Measurements from ENCODE around the gene BHMT. TPM values are rescaled to one million over a fixed set of nuclear protein-coding genes. Genes with fewer than 3 reads are reported as not detected.

BHMT gene
- total RNA-seq, 6 experiments from 2014 or later, result 105 to 899 (median 225) TPM

GRCh38 chr5:79112703-79113058 lies 1.1 kb downstream of the BHMT start:
- no peaks in the 10 kb centered on the region for H3K27me3 ChIP-seq
- H3K27ac ChIP-seq, result peak overlapping the region in 2 of 3 donors; percentile 82 to 86
- H3K4me3 ChIP-seq, result peak overlapping the region; percentile 33 to 78 (median 62)
- TF ChIP-seq CTCF (IDR thresholded peaks at IDR 0.05), result no peak
- TF ChIP-seq POLR2A (IDR thresholded peaks at IDR 0.05), result no peak
- peak in 1 of 4 donors; percentile 0 for ATAC-seq
- H3K4me1 ChIP-seq, result peaks cover 0 to 42% (median 20%) of the 10 kb centered on the region in 4 donors
- 28% methylated on average over 4 of the region's 5 CpGs for WGBS (ENCODE audit: insufficient coverage, low coverage, low lambda C conversion rate, missing lambda C conversion rate)
- peak in 1 of 3 donors; percentile 49 for DNase-seq
- no peaks in the 10 kb centered on the region for H3K9me3 ChIP-seq
- peaks cover 0 to 35% (median 4%) of the 10 kb centered on the region in 4 donors for H3K36me3 ChIP-seq
- intact Hi-C loops (cut with DNase I), result loop anchor here in 1 of 2 donors (5.0 kb wide), 1 partner anchor 85 kb away; no protein-coding TSS in a partner anchor

- peak in 3 of 4 donors; percentile 13 to 74 (median 68) for ATAC-seq
- no peaks in the 10 kb centered on the region for H3K27me3 ChIP-seq
- no peak overlapping the region for H3K27ac ChIP-seq
- TF ChIP-seq POLR2A (IDR thresholded peaks at IDR 0.05) (no peak), CTCF (IDR thresholded peaks at IDR 0.05) (no peak)
- DNase-seq, result no peak
- intact Hi-C loops (cut with DNase I), result no loop called here
- no peak overlapping the region for H3K4me3 ChIP-seq
- WGBS (ENCODE audit: insufficient coverage, low coverage, low lambda C conversion rate, missing lambda C conversion rate), result 38% methylated on average over 4 of the region's 4 CpGs
- peaks cover 0 to 10% (median 0%) of the 10 kb centered on the region in 4 donors for H3K4me1 ChIP-seq
- peaks cover 0 to 100% (median 22%) of the 10 kb centered on the region in 4 donors for H3K36me3 ChIP-seq
- H3K9me3 ChIP-seq, result no peaks in the 10 kb centered on the region
These were observed 7.9 kb downstream of the BHMT start for GRCh38 chr5:79119486-79119885.

GRCh38 chr5:79120221-79120620 lies 8.6 kb downstream of the BHMT start:
- no peaks in the 10 kb centered on the region for H3K27me3 ChIP-seq
- H3K9me3 ChIP-seq, result no peaks in the 10 kb centered on the region
- no peak for DNase-seq
- H3K36me3 ChIP-seq, result peaks cover 0 to 100% (median 22%) of the 10 kb centered on the region in 4 donors
- TF ChIP-seq POLR2A (IDR thresholded peaks at IDR 0.05) (no peak), CTCF (IDR thresholded peaks at IDR 0.05) (no peak)
- intact Hi-C loops (cut with DNase I), result no loop called here
- no peak for ATAC-seq
- 80% methylated on average over 4 of the region's 4 CpGs for WGBS (ENCODE audit: insufficient coverage, low coverage, low lambda C conversion rate, missing lambda C conversion rate)
- H3K4me1 ChIP-seq, result peaks cover 0 to 10% (median 0%) of the 10 kb centered on the region in 4 donors
- H3K27ac ChIP-seq, result no peak overlapping the region
- no peak overlapping the region for H3K4me3 ChIP-seq

- no peaks in the 10 kb centered on the region for H3K27me3 ChIP-seq
- no peak overlapping the region for H3K27ac ChIP-seq
- intact Hi-C loops (cut with DNase I), result no loop called here
- TF ChIP-seq CTCF (IDR thresholded peaks at IDR 0.05), result no peak
- TF ChIP-seq POLR2A (IDR thresholded peaks at IDR 0.05), result no peak
- DNase-seq, result no peak
- H3K4me3 ChIP-seq, result no peak overlapping the region
- H3K36me3 ChIP-seq, result peaks cover 0 to 100% (median 22%) of the 10 kb centered on the region in 4 donors
- peaks cover 0 to under 1% (median 0%) of the 10 kb centered on the region in 4 donors for H3K4me1 ChIP-seq
- no peaks in the 10 kb centered on the region for H3K9me3 ChIP-seq
- peak in 3 of 4 donors; percentile 0 to 19 (median 15) for ATAC-seq
These were observed 11.4 kb downstream of the BHMT start for GRCh38 chr5:79122973-79123372.

- DNase-seq, result no peak
- intact Hi-C loops (cut with DNase I), result no loop called here
- WGBS (ENCODE audit: insufficient coverage, low coverage, low lambda C conversion rate, missing lambda C conversion rate), result 55% methylated on average over 1 of the region's 1 CpG
- no peaks in the 10 kb centered on the region for H3K9me3 ChIP-seq
- H3K4me1 ChIP-seq, result no peaks in the 10 kb centered on the region
- H3K36me3 ChIP-seq, result peaks cover 0 to 100% (median 19%) of the 10 kb centered on the region in 4 donors
- H3K27ac ChIP-seq, result no peak overlapping the region
- H3K4me3 ChIP-seq, result no peak overlapping the region
- no peak for TF ChIP-seq CTCF (IDR thresholded peaks at IDR 0.05)
- no peak for TF ChIP-seq POLR2A (IDR thresholded peaks at IDR 0.05)
- no peaks in the 10 kb centered on the region for H3K27me3 ChIP-seq
- ATAC-seq, result no peak
These were observed 13.0 kb downstream of the BHMT start for GRCh38 chr5:79124607-79125006.

All from right lobe of liver (tissue), 6 donors.